K562 (cell line): ENCODE data around the gene LRRC4C. TPM values are rescaled to one million over a fixed set of nuclear protein-coding genes. Genes with fewer than 3 reads are reported as not detected.

Experiments used
- ATAC-seq: fragments of 200-7000 bp; cut with Tn5 transposase; 3 replicates; pipeline ENCODE4 v1.9.1; 2020; ENCODE audit warnings: moderate library complexity
- BruUV-seq: library from RNA; stranded (reverse); fragments of 400-500 nt; replicated peaks from 2 replicates; lab custom pipeline; 2021; lab: Mats Ljungman, UMichigan
- CTCF ChIA-PET: fragments of 300-600 bp; formaldehyde crosslinking; extraction: SDS; loops from one replicate; lab custom pipeline; 2021; ENCODE audit warnings: low intra/inter-chr PET ratio; lab: Yijun Ruan, JAX
- POLR2A ChIA-PET: fragments of 300-600, 350-650 bp; sonication (Branson Sonifier 250); formaldehyde crosslinking; extraction: SDS; loops from one replicate; lab custom pipeline; 2021; ENCODE audit warnings: antibody characterized with exemption, inconsistent platforms; lab: Yijun Ruan, JAX
- DNase-seq, 4 experiments: peaks; one replicate each; pipeline versions ENCODE4 v3.0.0 to v3.0.0-alpha.2; 2011 to 2018; ENCODE audit warnings: low spot score in 3 of 4, mixed read lengths in 3 of 4; ENCODE audit errors: extremely low read depth in 1 of 4
- FAIRE-seq: peaks from 2 replicates; lab custom pipeline; 2011; peaks lifted over from hg19 to GRCh38; lab: Jason Lieb, UNC
- H2AFZ ChIP-seq: 2 replicates; pipeline ENCODE4 v1.6.0; 2011; ENCODE audit warnings: low read depth, low read length, control low read depth, inconsistent platforms
- H3K27ac ChIP-seq: fragments of 200-600 bp; 3 replicates; pipeline ENCODE4 v1.8.0; 2011; ENCODE audit warnings: low read depth, mild to moderate bottlenecking, control low read depth, inconsistent platforms, low read length, moderate library complexity, mixed read lengths; ENCODE audit errors: extremely low read depth
- H3K27me3 ChIP-seq, 2 experiments: fragments of 300-600 bp in 1 of 2; 2 replicates in 1 of 2; 3 replicates in 1 of 2; pipeline versions ENCODE4 v1.6.0 to v1.8.0; 2011; ENCODE audit warnings: inconsistent platforms in 2 of 2, low read length in 2 of 2, mild to moderate bottlenecking in 1 of 2, mixed read lengths in 1 of 2, moderate library complexity in 1 of 2; ENCODE audit not compliant: control insufficient read depth in 2 of 2, insufficient read depth in 2 of 2
- H3K36me3 ChIP-seq: fragments of 300-600 bp; 3 replicates; pipeline ENCODE4 v1.8.0; 2011; ENCODE audit warnings: mild to moderate bottlenecking, low read length, inconsistent platforms; ENCODE audit not compliant: control insufficient read depth, insufficient read depth
- H3K4me1 ChIP-seq, 2 experiments: fragments of 200-600 bp in 1 of 2; replicated peaks in 1 of 2; 2 replicates in 1 of 2; 3 replicates in 1 of 2; pipeline versions ENCODE4 v1.5.1 to v1.8.0; 2011; ENCODE audit warnings: inconsistent platforms in 2 of 2, low read length in 2 of 2, mild to moderate bottlenecking in 1 of 2, mixed read lengths in 1 of 2, moderate library complexity in 1 of 2; ENCODE audit not compliant: control insufficient read depth in 2 of 2, insufficient read depth in 2 of 2
- H3K4me2 ChIP-seq: 2 replicates; pipeline ENCODE4 v1.6.1; 2011; ENCODE audit warnings: low read length, control low read depth, inconsistent platforms, mixed read lengths; ENCODE audit not compliant: insufficient read depth
- H3K4me3 ChIP-seq: fragments of 200-600 bp; sonication (generic), shearing (Covaris generic); 2 replicates; pipeline ENCODE4 v1.5.1; 2016; ENCODE audit warnings: control low read depth, inconsistent platforms
- H3K79me2 ChIP-seq: fragments of 200-600 bp; 3 replicates; pipeline ENCODE4 v1.8.0; 2011; ENCODE audit warnings: low read length, inconsistent platforms; ENCODE audit not compliant: control insufficient read depth, insufficient read depth
- H3K9ac ChIP-seq, 2 experiments: 2 replicates each; pipeline versions ENCODE4 v1.6.0 to v1.6.1; 2011; ENCODE audit warnings: low read depth in 2 of 2, low read length in 2 of 2, control low read depth in 1 of 2, inconsistent platforms in 1 of 2, mild to moderate bottlenecking in 1 of 2, mixed read lengths in 1 of 2; ENCODE audit not compliant: insufficient read depth in 1 of 2
- H3K9me1 ChIP-seq: one replicate; pipeline ENCODE4 v1.6.0; 2011; ENCODE audit warnings: inconsistent platforms, mild to moderate bottlenecking, low read length, moderate library complexity; ENCODE audit not compliant: control insufficient read depth, insufficient read depth
- H3K9me3 ChIP-seq: replicated peaks from 2 replicates; pipeline ENCODE4 v1.5.1; 2011; ENCODE audit warnings: low read depth, low read length, inconsistent platforms; ENCODE audit not compliant: control insufficient read depth, insufficient read depth
- H4K20me1 ChIP-seq: replicated peaks from 2 replicates; pipeline ENCODE4 v1.6.1; 2011; ENCODE audit warnings: low read length, inconsistent platforms, mixed read lengths; ENCODE audit not compliant: control insufficient read depth, insufficient read depth
- ESRRA ChIP-seq: fragments of 450-650 bp; IDR thresholded peaks from 2 replicates; pipeline ENCODE4 v1.6.1; 2014; ENCODE audit warnings: low read depth, mild to moderate bottlenecking, moderate library complexity, borderline replicate concordance
- MYC ChIP-seq, 2 experiments: fragments of 250-450 bp in 1 of 2; sonication (Bioruptor Pico) in 1 of 2; IDR thresholded peaks; 2 replicates each; pipeline versions ENCODE4 v1.5.1 to v1.6.1; 2012 to 2021; ENCODE audit warnings: low read depth in 2 of 2, borderline replicate concordance in 1 of 2, improper control_type of control experiment in 1 of 2, low read length in 1 of 2, mild to moderate bottlenecking in 1 of 2, moderate library complexity in 1 of 2
- RBFOX2 ChIP-seq: fragments of 200-400 bp; formaldehyde crosslinking; IDR thresholded peaks from 2 replicates; pipeline ENCODE4 v1.6.1; 2017; ENCODE audit warnings: low read depth, mild to moderate bottlenecking, low read length, moderate library complexity
- RBM39 ChIP-seq: fragments of 200-400 bp; formaldehyde crosslinking; optimal IDR thresholded peaks from 2 replicates; pipeline ENCODE3; 2018; ENCODE audit warnings: low read depth, low read length
- SIN3B ChIP-seq: fragments of 450-650 bp; IDR thresholded peaks from 2 replicates; pipeline ENCODE4 v1.6.1; 2017; ENCODE audit warnings: low read depth, mild to moderate bottlenecking, moderate library complexity
- SRF ChIP-seq, 2 experiments: fragments of 250-450, 450-650 bp in 1 of 2; sonication (Bioruptor Pico) in 1 of 2; sonication (generic) in 1 of 2; formaldehyde crosslinking; IDR thresholded peaks; 2 replicates each; pipeline versions ENCODE4 v1.5.0 to v1.5.1; 2020 to 2022; ENCODE audit warnings: mild to moderate bottlenecking in 1 of 2, missing genetic modification reagents in 1 of 2
- TCF3 ChIP-seq: sonication (generic); formaldehyde crosslinking; IDR thresholded peaks from 2 replicates; pipeline ENCODE4 v1.4.0; 2020; ENCODE audit warnings: mild to moderate bottlenecking, missing genetic modification reagents
- TCF7L2 ChIP-seq: fragments of 150-350 bp; IDR thresholded peaks from 2 replicates; pipeline ENCODE4 v1.6.1; 2016; ENCODE audit warnings: low read depth, mild to moderate bottlenecking, low read length, moderate library complexity
- ZNF143 ChIP-seq: sonication (generic); formaldehyde crosslinking; IDR thresholded peaks from 2 replicates; pipeline ENCODE4 v1.9.0; 2022; ENCODE audit warnings: mild to moderate bottlenecking, missing genetic modification reagents
- ZNF507 ChIP-seq: conservative IDR thresholded peaks from 2 replicates; pipeline ENCODE4 v1.6.1; 2017; ENCODE audit warnings: missing genetic modification characterization, missing compliant biosample characterization
- WGBS: fragments of 100-300 bp; shearing (Covaris generic); methylation state at CpG from one replicate; pipeline ENCODE4 v1.1.6; 2016; ENCODE audit warnings: low coverage, mixed read lengths; ENCODE audit not compliant: insufficient coverage; ENCODE audit errors: missing lambda C conversion rate; 5-methylcytosine and 5-hydroxymethylcytosine counted together
- in situ Hi-C: fragments of 300-500 bp; cut with MboI; formaldehyde crosslinking; loops from 4 replicates; pipeline ENCODE4 v1.15.0; 2018; ENCODE audit warnings: inconsistent platforms, mixed read lengths
- intact Hi-C: fragments of 100-400 bp; cut with micrococcal nuclease; formaldehyde crosslinking; loops from 2 replicates; pipeline ENCODE4 v1.14.2; 2022
- polyA plus RNA-seq, 8 experiments: library from polyadenylated mRNA; depleted of rRNA in 4 of 8; stranded (reverse) in 5 of 8; unstranded in 3 of 8; fragments of >200 nt; fragmentation: Nextera tagmentation in 2 of 8; fragmentation: Illumina TruSeq in 1 of 8; extraction: Ambion mirVana in 2 of 8; extraction: Trizol in 1 of 8; gene quantifications; 2 replicates each; pipeline versions ENCODE4 v1.2.1 to v1.2.3, GENCODE V29; 2011 to 2014; ENCODE audit warnings: inconsistent platforms in 1 of 8, missing spikeins in 1 of 8
- total RNA-seq, 7 experiments: library from RNA; depleted of rRNA in 6 of 7; stranded (reverse); fragments of >200 nt in 6 of 7; fragmentation: Illumina TruSeq in 2 of 7; extraction: Trizol in 2 of 7; gene quantifications; 2 replicates each; pipeline versions ENCODE4 v1.2.1 to v1.2.3, GENCODE V29; 2011 to 2021; ENCODE audit warnings: low replicate concordance in 1 of 7
- TF ChIP-seq, protein P1 (sequence below): fragments of 200-800 bp; sonication (Bioruptor generic); IDR thresholded peaks from 2 replicates; pipeline ENCODE4 v1.6.1; 2016; ENCODE audit warnings: missing genetic modification characterization, missing compliant biosample characterization
- TF ChIP-seq, protein P2 (sequence below): fragments of 450-650 bp; IDR thresholded peaks from 2 replicates; pipeline ENCODE4 v1.6.1; 2016; ENCODE audit warnings: borderline replicate concordance
- TF ChIP-seq, protein P3 (sequence below): sonication (generic); formaldehyde crosslinking; IDR thresholded peaks from 2 replicates; pipeline ENCODE4 v1.8.0; 2022; ENCODE audit warnings: missing genetic modification reagents, mild to moderate bottlenecking, borderline replicate concordance

The LRRC4C gene
- total and polyA plus RNA-seq, 9 of the 15 experiments (the other 6 are each of a cell fraction or from before 2014, with no cell fraction given), result not detected

DNA sequence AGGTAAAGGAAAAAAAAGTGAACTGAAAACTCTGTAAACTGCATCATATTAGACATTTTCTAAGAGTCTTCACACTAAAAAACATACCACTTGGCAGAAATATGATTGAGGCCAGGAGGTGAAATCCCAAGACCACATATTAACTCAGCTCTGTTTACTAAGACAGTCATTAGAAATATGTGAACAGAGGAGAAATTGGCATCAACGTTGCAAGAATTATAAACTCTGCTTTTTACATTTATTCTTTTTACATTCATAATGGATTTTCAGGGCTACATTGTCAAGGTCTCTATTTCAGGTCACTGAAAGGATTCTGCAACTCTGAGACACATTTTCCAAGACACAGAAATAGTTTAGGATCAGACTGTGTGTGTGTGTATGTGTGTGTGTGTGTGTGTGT lies 1364.0 kb downstream of the LRRC4C start:
- no peaks in the 10 kb centered on the region for H3K36me3 ChIP-seq
- BruUV-seq, result no TSS peak
- no peaks in the 10 kb centered on the region for H3K9me1 ChIP-seq
- no peak overlapping the region for H3K9ac ChIP-seq
- no peaks in the 10 kb centered on the region for H3K9me3 ChIP-seq
- H4K20me1 ChIP-seq, result no peaks in the 10 kb centered on the region
- intact Hi-C loops (no loop called here), in situ Hi-C loops (no loop called here)
- no peaks in the 10 kb centered on the region for H3K4me1 ChIP-seq
- POLR2A ChIA-PET, result no interaction called here
- FAIRE-seq (no peak), ATAC-seq (no peak), DNase-seq (no peak)
- H3K4me3 ChIP-seq, result no peak overlapping the region
- 0% methylated on average over 1 of the region's 1 CpG for WGBS
- H3K4me2 ChIP-seq, result no peak overlapping the region
- no peaks in the 10 kb centered on the region for H3K79me2 ChIP-seq
- H3K27me3 ChIP-seq, result no peaks in the 10 kb centered on the region
- CTCF ChIA-PET, result no interaction called here
- no peak overlapping the region for H3K27ac ChIP-seq
- no peak overlapping the region for H2AFZ ChIP-seq
- TF ChIP-seq, protein P1, sequence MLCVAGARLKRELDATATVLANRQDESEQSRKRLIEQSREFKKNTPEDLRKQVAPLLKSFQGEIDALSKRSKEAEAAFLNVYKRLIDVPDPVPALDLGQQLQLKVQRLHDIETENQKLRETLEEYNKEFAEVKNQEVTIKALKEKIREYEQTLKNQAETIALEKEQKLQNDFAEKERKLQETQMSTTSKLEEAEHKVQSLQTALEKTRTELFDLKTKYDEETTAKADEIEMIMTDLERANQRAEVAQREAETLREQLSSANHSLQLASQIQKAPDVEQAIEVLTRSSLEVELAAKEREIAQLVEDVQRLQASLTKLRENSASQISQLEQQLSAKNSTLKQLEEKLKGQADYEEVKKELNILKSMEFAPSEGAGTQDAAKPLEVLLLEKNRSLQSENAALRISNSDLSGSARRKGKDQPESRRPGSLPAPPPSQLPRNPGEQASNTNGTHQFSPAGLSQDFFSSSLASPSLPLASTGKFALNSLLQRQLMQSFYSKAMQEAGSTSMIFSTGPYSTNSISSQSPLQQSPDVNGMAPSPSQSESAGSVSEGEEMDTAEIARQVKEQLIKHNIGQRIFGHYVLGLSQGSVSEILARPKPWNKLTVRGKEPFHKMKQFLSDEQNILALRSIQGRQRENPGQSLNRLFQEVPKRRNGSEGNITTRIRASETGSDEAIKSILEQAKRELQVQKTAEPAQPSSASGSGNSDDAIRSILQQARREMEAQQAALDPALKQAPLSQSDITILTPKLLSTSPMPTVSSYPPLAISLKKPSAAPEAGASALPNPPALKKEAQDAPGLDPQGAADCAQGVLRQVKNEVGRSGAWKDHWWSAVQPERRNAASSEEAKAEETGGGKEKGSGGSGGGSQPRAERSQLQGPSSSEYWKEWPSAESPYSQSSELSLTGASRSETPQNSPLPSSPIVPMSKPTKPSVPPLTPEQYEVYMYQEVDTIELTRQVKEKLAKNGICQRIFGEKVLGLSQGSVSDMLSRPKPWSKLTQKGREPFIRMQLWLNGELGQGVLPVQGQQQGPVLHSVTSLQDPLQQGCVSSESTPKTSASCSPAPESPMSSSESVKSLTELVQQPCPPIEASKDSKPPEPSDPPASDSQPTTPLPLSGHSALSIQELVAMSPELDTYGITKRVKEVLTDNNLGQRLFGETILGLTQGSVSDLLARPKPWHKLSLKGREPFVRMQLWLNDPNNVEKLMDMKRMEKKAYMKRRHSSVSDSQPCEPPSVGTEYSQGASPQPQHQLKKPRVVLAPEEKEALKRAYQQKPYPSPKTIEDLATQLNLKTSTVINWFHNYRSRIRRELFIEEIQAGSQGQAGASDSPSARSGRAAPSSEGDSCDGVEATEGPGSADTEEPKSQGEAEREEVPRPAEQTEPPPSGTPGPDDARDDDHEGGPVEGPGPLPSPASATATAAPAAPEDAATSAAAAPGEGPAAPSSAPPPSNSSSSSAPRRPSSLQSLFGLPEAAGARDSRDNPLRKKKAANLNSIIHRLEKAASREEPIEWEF (CRISPR knock-in tag), result no peak
- TF ChIP-seq SRF (CRISPR knock-in tag; IDR thresholded peaks at IDR 0.05) (no peak), SIN3B (no peak), ZNF143 (CRISPR knock-in tag) (no peak), ZNF507 (tag) (no peak), TCF7L2 (no peak), MYC (IDR thresholded peaks at IDR 0.05; ENCODE audit: low read depth, low read length) (no peak), MYC (CRISPR knock-in tag; IDR thresholded peaks at IDR 0.05; ENCODE audit: borderline replicate concordance, low read depth) (no peak), RBFOX2 (no peak), ESRRA (no peak), RBM39 (no peak), TCF3 (CRISPR knock-in tag) (no peak)
- TF ChIP-seq, protein P2, sequence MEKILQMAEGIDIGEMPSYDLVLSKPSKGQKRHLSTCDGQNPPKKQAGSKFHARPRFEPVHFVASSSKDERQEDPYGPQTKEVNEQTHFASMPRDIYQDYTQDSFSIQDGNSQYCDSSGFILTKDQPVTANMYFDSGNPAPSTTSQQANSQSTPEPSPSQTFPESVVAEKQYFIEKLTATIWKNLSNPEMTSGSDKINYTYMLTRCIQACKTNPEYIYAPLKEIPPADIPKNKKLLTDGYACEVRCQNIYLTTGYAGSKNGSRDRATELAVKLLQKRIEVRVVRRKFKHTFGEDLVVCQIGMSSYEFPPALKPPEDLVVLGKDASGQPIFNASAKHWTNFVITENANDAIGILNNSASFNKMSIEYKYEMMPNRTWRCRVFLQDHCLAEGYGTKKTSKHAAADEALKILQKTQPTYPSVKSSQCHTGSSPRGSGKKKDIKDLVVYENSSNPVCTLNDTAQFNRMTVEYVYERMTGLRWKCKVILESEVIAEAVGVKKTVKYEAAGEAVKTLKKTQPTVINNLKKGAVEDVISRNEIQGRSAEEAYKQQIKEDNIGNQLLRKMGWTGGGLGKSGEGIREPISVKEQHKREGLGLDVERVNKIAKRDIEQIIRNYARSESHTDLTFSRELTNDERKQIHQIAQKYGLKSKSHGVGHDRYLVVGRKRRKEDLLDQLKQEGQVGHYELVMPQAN, result no peak
- TF ChIP-seq, protein P3, sequence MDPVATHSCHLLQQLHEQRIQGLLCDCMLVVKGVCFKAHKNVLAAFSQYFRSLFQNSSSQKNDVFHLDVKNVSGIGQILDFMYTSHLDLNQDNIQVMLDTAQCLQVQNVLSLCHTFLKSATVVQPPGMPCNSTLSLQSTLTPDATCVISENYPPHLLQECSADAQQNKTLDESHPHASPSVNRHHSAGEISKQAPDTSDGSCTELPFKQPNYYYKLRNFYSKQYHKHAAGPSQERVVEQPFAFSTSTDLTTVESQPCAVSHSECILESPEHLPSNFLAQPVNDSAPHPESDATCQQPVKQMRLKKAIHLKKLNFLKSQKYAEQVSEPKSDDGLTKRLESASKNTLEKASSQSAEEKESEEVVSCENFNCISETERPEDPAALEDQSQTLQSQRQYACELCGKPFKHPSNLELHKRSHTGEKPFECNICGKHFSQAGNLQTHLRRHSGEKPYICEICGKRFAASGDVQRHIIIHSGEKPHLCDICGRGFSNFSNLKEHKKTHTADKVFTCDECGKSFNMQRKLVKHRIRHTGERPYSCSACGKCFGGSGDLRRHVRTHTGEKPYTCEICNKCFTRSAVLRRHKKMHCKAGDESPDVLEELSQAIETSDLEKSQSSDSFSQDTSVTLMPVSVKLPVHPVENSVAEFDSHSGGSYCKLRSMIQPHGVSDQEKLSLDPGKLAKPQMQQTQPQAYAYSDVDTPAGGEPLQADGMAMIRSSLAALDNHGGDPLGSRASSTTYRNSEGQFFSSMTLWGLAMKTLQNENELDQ (CRISPR knock-in tag), result no peak
